Thoracic aorta (tissue), 2 donors: ENCODE data around the gene IL13RA1. TPM values are rescaled to one million over a fixed set of nuclear protein-coding genes. Genes with fewer than 3 reads are reported as not detected.
"Not testable (repeated sequence)": the region's sequence is repeated elsewhere in the genome, so short reads cannot be mapped to it uniquely, and the experiment has no call there.

Source experiments
- ATAC-seq: fragments of 150-250 bp; one replicate; pipeline ENCODE4 v1.8.0; 2017; ENCODE audit warnings: low read depth; ENCODE audit not compliant: insufficient number of reproducible peaks, low FRiP score
- DNase-seq: peaks from one replicate; pipeline ENCODE4 v3.0.0-alpha.2; 2020; ENCODE audit warnings: low spot score
- H3K27ac ChIP-seq, 2 donors: fragments of 200-600 bp; sonication (generic); 1 replicate in 1 of 2; 2 replicates in 1 of 2; pipeline ENCODE4 v1.5.1; 2016; ENCODE audit warnings: mild to moderate bottlenecking in 2 of 2, moderate library complexity in 2 of 2
- H3K27me3 ChIP-seq: fragments of 200-600 bp; sonication (generic); replicated peaks from 2 replicates; pipeline ENCODE4 v1.6.0; 2016; ENCODE audit warnings: mild to moderate bottlenecking; ENCODE audit not compliant: insufficient read depth
- H3K36me3 ChIP-seq: fragments of 200-600 bp; sonication (generic); one replicate; pipeline ENCODE4 v1.5.1; 2016
- H3K4me1 ChIP-seq, 2 donors: fragments of 200-600 bp; sonication (generic); 1 replicate in 1 of 2; 2 replicates in 1 of 2; pipeline versions ENCODE4 v1.5.1 to v1.6.0; 2016; ENCODE audit warnings: low read depth in 2 of 2, mild to moderate bottlenecking in 1 of 2; ENCODE audit not compliant: control insufficient read depth in 1 of 2
- H3K4me3 ChIP-seq: fragments of 200-600 bp; sonication (generic); 2 replicates; pipeline ENCODE4 v1.5.1; 2016; ENCODE audit warnings: mild to moderate bottlenecking
- H3K9me3 ChIP-seq: fragments of 200-600 bp; sonication (generic); 2 replicates; pipeline ENCODE4 v1.5.1; 2016
- CTCF ChIP-seq: fragments of 200-600 bp; sonication (generic); IDR thresholded peaks from one replicate; pipeline ENCODE4 v1.5.1; 2019; ENCODE audit warnings: antibody characterized with exemption
- total RNA-seq, 2 donors: library from RNA; depleted of rRNA; stranded (reverse); fragments of >200 nt; gene quantifications; one replicate each; pipeline versions ENCODE4 v1.1.0 to v1.2.3, GENCODE V29; 2016

Gene IL13RA1
- total RNA-seq, 2 donors from 2014 or later: 109 to 110 TPM

GRCh38 chrX:118795528-118796280 lies 68.3 kb downstream of the IL13RA1 start:
- ATAC-seq: no peak

GRCh38 chrX:118802857-118803256 lies 75.5 kb downstream of the IL13RA1 start:
- ATAC-seq: no peak
- H3K27me3 ChIP-seq: no peaks in the 10 kb centered on the region
- H3K27ac ChIP-seq: no peak overlapping the region
- H3K9me3 ChIP-seq: no peaks in the 10 kb centered on the region
- no peak overlapping the region for H3K4me3 ChIP-seq
- TF ChIP-seq CTCF: no peak
- H3K36me3 ChIP-seq: no peaks in the 10 kb centered on the region
- H3K4me1 ChIP-seq: no peaks in the 10 kb centered on the region
- no peak for DNase-seq

More at GRCh38 chrX:118795528-118796280, 68.3 kb downstream of the IL13RA1 start:
- DNase-seq: no peak
- H3K27me3 ChIP-seq: no peaks in the 10 kb centered on the region
- H3K4me3 ChIP-seq: no peak overlapping the region
- TF ChIP-seq CTCF: no peak
- no peak overlapping the region for H3K27ac ChIP-seq
- H3K4me1 ChIP-seq: no peaks in the 10 kb centered on the region
- no peaks in the 10 kb centered on the region for H3K36me3 ChIP-seq
- no peaks in the 10 kb centered on the region for H3K9me3 ChIP-seq

GRCh38 chrX:118807151-118808017 lies 80.0 kb downstream of the IL13RA1 start:
- Histone ChIP-seq H3K36me3 (no peaks in the 10 kb centered on the region), H3K4me1 (no peaks in the 10 kb centered on the region), H3K27me3 (no peaks in the 10 kb centered on the region), H3K27ac (no peak overlapping the region), H3K9me3 (no peaks in the 10 kb centered on the region), H3K4me3 (no peak overlapping the region)
- TF ChIP-seq CTCF: peak; percentile 43
- ATAC-seq: no peak
- DNase-seq: no peak

- not testable (repeated sequence) for ATAC-seq, DNase-seq, H3K27me3 ChIP-seq, H3K4me3 ChIP-seq, H3K4me1 ChIP-seq, H3K9me3 ChIP-seq, H3K36me3 ChIP-seq, H3K27ac ChIP-seq
Observed at GRCh38 chrX:118817257-118817656, 89.9 kb downstream of the IL13RA1 start.

DNA sequence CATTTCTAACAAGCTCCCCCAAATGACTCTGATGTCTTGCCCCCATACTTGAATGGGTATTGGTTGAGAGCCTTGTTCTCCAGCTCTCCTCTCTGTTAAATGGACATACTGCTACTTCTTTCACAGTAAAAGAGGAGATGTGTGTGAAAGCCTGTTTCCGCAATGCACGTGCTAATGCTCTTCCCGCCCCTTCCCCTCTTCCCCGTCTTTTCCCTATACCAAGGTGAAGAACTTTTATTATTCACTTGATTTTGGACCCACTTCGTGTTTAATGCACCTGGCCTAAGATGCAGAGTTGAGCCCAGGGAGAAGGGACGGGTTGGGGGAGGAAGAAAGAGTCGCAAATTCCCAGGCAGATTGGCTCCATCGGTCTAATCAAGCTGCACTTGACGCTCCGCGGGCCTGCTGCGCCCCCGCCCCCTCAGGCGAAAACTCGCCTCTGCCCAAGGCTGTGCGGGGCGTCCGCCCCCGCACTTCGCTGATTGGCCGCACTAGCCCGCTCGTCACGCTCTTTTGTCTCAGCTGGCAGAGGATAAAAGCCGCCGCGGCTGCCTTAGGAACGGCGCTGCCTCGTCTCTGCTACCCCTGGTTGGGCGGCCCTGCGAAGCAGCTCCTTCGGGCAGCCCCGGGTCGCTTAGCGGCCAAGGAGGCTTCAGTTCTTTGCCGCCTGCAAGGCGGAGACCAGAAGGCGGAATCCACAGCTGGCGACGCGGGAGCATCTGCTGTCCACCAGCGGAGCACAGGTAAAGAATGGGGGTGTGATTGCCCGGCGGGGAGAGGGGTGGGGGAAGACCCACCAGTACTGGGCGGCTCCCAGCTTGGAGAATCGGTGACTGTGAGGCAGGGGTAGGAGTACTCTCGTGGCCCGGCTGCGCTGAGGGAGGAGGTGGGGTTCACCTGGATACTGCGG lies 96.1 kb downstream of the IL13RA1 start, which contains the start of gene ZCCHC12:
Gene ZCCHC12, plus strand, starts transcription at position 562 of the 910 bp plus-strand sequence. CDS start 1,421 bp downstream, outside the sequence.
- ATAC-seq: no peak
- Histone ChIP-seq H3K27me3 (no peaks in the 10 kb centered on the region), H3K4me3 (peak within 1 kb of the TSS; percentile 67), H3K4me1 (peaks cover 0 to 19% of the 10 kb centered on the region in 2 donors), H3K36me3 (no peaks in the 10 kb centered on the region), H3K9me3 (no peaks in the 10 kb centered on the region), H3K27ac (no peak within 1 kb of the TSS)
- TF ChIP-seq CTCF: no peak
- DNase-seq: no peak
